NCI-H226 (cell line): Measurements from ENCODE around the gene PRIM1.
A peak's percentile ranks its signal among the peaks of the same experiment; 100 is the strongest.
"Not testable (repeated sequence)": the region's sequence is repeated elsewhere in the genome, so short reads cannot be mapped to it uniquely, and the experiment has no call there.

Experiments used
- DNase-seq: peaks from one replicate; pipeline ENCODE4 v3.0.0-alpha.2; 2015

PRIM1 gene

GRCh38 chr12:56751712-56752598 lies at the start of gene PRIM1:
Gene PRIM1, minus strand, starts transcription at chr12:56752323. Its CDS starts 25 bp downstream, at chr12:56752298.
- DNase-seq = peak; percentile 81

GRCh38 chr12:56800221-56800620 lies 48.1 kb upstream of the PRIM1 start:
- DNase-seq = no peak

- not testable (repeated sequence) for DNase-seq
These were observed 47.2 kb upstream of the PRIM1 start for GRCh38 chr12:56799345-56799744.

GRCh38 chr12:56795791-56796190 lies 43.7 kb upstream of the PRIM1 start:
- DNase-seq = not testable (repeated sequence)

- not testable (repeated sequence) for DNase-seq
These were observed 43.0 kb upstream of the PRIM1 start for GRCh38 chr12:56795046-56795562.

- not testable (repeated sequence) for DNase-seq
These were observed 41.0 kb upstream of the PRIM1 start for GRCh38 chr12:56793124-56793523.

- DNase-seq = no peak
These were observed 40.6 kb upstream of the PRIM1 start for GRCh38 chr12:56792678-56793077.

GRCh38 chr12:56789429-56789828 lies 37.3 kb upstream of the PRIM1 start:
- DNase-seq = not testable (repeated sequence)

GRCh38 chr12:56787498-56787897 lies 35.4 kb upstream of the PRIM1 start:
- DNase-seq = no peak

GRCh38 chr12:56785874-56786273 lies 33.8 kb upstream of the PRIM1 start:
- DNase-seq = no peak

- no peak for DNase-seq
These were observed 33.2 kb upstream of the PRIM1 start for GRCh38 chr12:56785141-56785865.

- no peak for DNase-seq
These were observed 29.6 kb upstream of the PRIM1 start for GRCh38 chr12:56781726-56782125.

GRCh38 chr12:56778756-56779155 lies 26.6 kb upstream of the PRIM1 start:
- no peak for DNase-seq

- DNase-seq = no peak
These were observed 24.5 kb upstream of the PRIM1 start for GRCh38 chr12:56776654-56777053.

- DNase-seq = no peak
These were observed 23.5 kb upstream of the PRIM1 start for GRCh38 chr12:56775638-56776037.

GRCh38 chr12:56773113-56773512 lies 21.0 kb upstream of the PRIM1 start:
- no peak for DNase-seq

GRCh38 chr12:56772625-56773024 lies 20.5 kb upstream of the PRIM1 start:
- no peak for DNase-seq

- DNase-seq = no peak
These were observed 17.7 kb upstream of the PRIM1 start for GRCh38 chr12:56769868-56770267.

GRCh38 chr12:56768424-56768823 lies 16.3 kb upstream of the PRIM1 start:
- DNase-seq = no peak

GRCh38 chr12:56766535-56766934 lies 14.4 kb upstream of the PRIM1 start:
- no peak for DNase-seq

GRCh38 chr12:56763753-56764657 lies 11.9 kb upstream of the PRIM1 start:
- DNase-seq = peak; percentile 21

- DNase-seq = peak; percentile 9
These were observed 9.7 kb upstream of the PRIM1 start for GRCh38 chr12:56761812-56762211.

GRCh38 chr12:56760460-56760859 lies 8.3 kb upstream of the PRIM1 start:
- no peak for DNase-seq
